Astrocyte of the spinal cord (primary cell): Measurements from ENCODE around the gene RUFY4.

Experiments used
- DNase-seq: peaks from one replicate; pipeline ENCODE4 v3.0.0; 2011; ENCODE audit warnings: low read depth, low spot score
- H3K4me3 ChIP-seq: 2 replicates; pipeline ENCODE4 v1.5.1; 2011; ENCODE audit warnings: low read depth, mild to moderate bottlenecking, low read length, moderate library complexity
- in situ Hi-C: cut with HindIII; loops from 2 replicates; pipeline ENCODE4 v1.10.0; 2017; ENCODE audit warnings: low sequenced_read_pairs
- TF ChIP-seq, protein P1 (sequence below): IDR thresholded peaks from 2 replicates; pipeline ENCODE4 v1.5.1; 2012; ENCODE audit warnings: low read depth, mild to moderate bottlenecking, low read length, inconsistent platforms

RUFY4 gene

DNA sequence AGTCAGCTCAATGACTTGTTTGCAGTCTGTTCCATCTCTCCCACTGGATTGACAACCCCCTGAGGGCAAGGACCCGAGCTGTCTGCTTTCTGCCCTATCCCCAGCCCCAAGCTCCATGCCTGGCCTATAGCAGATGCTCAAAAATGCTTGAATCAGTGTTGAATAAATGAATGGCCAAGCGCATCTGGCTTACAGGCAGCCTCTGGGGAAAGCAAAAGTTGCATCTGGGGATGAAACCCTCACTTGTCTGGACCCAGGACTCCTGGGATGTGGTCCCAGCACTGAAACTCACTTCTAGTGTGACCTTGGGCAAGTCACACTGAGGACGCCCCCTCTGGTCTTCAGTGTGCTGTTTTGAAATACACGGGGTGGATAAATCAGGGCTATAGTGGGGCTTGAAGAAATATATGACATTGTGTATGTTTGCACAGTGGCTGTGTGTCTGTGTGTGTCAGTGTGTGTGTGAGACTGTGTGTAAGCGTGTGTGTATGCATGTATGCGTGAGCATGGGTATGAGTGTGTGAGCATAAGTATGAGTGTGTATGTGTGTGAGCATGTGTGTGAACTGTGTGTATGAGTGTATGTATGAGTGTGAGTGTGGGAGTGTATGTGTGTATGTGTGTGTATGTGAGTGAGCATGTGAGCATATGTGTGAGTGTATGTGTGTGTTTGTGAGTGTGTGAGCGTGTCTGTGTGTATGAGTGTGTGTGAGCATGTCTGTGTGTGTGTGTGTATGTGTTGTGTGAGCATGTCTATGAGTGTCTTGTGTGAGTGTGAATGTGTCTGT, 38.5 kb upstream of the RUFY4 start:
- H3K4me3 ChIP-seq, result no peak overlapping the region
- no peak for DNase-seq
- TF ChIP-seq, protein P1, sequence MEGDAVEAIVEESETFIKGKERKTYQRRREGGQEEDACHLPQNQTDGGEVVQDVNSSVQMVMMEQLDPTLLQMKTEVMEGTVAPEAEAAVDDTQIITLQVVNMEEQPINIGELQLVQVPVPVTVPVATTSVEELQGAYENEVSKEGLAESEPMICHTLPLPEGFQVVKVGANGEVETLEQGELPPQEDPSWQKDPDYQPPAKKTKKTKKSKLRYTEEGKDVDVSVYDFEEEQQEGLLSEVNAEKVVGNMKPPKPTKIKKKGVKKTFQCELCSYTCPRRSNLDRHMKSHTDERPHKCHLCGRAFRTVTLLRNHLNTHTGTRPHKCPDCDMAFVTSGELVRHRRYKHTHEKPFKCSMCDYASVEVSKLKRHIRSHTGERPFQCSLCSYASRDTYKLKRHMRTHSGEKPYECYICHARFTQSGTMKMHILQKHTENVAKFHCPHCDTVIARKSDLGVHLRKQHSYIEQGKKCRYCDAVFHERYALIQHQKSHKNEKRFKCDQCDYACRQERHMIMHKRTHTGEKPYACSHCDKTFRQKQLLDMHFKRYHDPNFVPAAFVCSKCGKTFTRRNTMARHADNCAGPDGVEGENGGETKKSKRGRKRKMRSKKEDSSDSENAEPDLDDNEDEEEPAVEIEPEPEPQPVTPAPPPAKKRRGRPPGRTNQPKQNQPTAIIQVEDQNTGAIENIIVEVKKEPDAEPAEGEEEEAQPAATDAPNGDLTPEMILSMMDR, result no peak
- in situ Hi-C loops, result no loop called here

DNA sequence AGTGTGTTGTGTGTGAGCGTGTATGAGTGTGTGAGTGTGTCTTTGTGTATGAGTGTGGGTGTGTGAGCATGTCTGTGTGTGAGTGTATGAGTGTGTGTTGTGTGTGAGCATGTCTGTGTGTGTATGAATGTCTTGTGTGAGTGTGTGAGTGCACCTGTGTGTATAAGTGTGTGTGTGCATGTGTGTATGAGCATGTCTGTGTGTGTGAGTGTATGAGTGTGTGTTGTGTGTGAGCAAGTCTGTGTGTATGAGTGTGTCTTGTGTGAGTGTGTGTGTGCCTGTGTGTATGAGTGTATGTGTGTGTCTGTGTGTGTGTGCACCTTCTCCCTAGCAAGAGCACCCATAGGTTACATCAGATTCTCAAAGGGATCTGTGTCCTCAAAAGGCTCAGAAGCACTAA, 37.8 kb upstream of the RUFY4 start:
- in situ Hi-C loops, result no loop called here
- TF ChIP-seq, protein P1, result no peak
- H3K4me3 ChIP-seq, result no peak overlapping the region
- DNase-seq, result no peak

DNA sequence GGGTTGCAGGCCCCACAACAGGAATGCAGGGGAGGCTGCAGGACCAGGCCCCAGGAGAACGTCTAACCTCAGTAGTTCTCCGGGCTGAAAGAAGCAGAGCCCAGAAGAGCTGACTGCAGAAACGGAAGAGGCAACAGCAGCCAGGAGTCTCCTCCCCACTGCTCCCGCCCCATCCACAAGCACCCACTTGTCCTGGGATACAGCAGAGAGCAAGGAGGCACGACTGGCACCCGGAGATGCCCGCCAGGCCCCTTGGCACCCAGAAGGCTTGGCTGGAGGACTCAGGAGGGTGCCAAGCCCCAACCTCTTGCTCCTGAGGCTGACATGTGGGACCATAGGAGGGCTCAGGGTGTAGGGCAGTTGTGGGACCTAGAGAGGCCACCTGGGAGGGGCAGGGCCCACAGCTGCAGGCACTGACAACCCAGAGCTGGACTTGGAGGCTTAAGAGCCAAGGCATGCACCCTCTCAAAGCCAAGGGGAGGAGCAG, 37.2 kb upstream of the RUFY4 start:
- no peak for DNase-seq
- in situ Hi-C loops, result no loop called here
- TF ChIP-seq, protein P1, result no peak
- no peak overlapping the region for H3K4me3 ChIP-seq

DNA sequence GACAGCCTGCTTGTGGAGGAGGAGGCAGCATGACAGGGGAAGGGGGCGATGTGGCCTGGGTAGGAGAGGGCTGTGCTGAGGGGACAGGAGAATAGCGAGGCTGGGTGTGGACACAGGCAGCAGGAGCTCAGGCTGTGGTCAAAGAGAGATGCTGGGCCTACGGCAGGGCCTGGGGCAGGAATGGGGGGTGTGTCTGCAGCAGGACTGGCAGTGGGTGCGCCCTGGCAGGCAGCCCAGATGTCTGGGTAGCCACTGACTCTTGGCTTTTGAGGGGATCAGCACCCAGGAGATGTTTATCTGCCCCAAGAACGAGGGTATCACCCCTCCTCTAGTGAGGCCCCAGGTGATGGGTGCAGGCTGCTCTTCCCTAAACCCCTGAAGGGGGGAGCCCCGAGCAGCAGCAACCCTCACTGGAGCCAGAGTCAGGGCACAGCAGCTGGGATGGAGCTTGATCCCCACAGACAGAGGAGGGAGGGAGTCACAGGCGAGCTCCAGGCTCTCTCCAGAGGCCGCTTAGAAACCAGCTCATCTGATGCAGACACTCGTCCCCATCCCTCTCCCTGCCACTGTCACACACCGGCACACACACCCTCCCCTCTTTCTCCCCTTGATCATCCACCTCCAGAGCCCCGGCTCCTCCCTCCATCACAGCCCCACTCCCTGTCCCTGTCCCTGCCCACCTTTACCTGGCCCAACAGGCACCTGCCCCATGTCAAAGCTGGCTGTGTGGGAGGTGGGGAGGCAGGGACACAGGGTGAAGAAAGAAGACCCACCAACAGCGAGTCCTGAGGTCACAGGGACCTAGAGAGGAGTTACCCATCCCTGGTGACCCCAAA, 36.5 kb upstream of the RUFY4 start:
- no peak for DNase-seq
- H3K4me3 ChIP-seq, result no peak overlapping the region
- TF ChIP-seq, protein P1, result no peak
- in situ Hi-C loops, result no loop called here

DNA sequence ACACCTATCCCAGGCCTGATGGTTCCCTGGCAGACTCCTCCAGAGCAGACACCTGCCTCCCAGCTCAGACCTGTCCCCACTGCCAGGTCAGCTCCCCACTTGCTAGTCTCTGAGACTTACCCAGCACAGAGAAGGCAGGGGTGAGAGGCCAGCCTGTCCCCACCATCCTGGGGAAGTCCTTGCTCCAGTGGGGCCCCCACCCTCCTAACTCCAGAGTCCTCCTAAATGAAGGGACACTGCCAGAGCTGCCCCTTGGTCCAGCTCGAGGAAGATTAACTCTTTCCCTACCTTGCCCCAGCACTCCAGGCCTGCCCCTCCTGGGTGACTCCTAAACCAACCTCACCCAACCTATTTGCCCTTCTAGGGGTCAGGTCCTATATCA, 35.9 kb upstream of the RUFY4 start:
- in situ Hi-C loops, result no loop called here
- TF ChIP-seq, protein P1, result no peak
- no peak overlapping the region for H3K4me3 ChIP-seq

DNA sequence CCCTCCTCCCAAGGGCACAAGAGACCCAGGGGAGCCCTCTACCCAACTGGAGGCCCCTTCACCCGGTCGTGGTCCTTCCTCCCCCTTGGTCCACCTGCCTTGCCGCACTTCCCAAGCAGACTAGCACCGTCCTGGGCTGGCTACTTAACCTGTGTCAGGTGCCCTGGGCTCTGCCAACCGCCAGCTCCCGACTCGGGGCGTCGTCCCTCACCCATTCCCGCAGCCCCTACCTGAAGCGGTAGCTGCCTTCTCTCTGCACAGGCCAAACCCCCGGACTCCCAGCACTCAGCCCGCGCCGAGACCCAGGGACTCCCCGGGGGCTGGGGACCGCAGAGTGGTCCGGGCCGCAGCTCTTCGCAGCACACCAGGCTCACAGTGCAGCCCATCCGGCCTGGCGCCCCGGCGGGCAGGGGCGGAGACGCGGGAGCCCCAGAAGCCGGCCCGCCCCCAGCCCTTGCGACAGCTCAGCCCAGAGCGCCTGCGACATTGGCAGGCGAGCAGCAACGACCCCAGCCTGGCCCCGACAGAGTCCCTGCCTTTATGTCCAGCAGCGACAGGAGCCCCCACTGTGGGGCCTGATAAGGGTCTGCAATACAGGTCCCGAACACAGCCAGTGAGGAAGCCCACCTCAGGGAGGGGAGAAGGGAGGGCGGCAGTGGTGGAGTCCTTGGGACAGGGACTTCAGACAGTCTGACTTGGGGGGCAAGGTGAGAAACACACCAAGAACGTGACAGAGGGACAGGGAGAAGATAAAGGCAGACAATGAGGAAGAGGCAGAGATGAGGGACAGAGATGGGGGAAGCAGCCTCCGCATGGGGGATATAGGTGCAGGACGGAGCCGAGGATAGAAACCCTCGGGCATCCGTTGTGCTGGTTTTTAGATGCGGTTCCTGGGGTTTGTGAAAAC, 35.2 kb upstream of the RUFY4 start:
- in situ Hi-C loops, result no loop called here
- TF ChIP-seq, protein P1, result no peak
- no peak for DNase-seq
- no peak overlapping the region for H3K4me3 ChIP-seq

More for the DNA sequence above, 35.9 kb upstream of the RUFY4 start:
- no peak for DNase-seq
